ENCODE data around the gene ZRANB1.

Gene ZRANB1

GRCh38 chr10:125023862-125024496 is 82.1 kb downstream of the ZRANB1 start:
- DNase-seq, result no peak

GRCh38 chr10:125024497-125025234 is 82.7 kb downstream of the ZRANB1 start:
- no peak for DNase-seq

DNA sequence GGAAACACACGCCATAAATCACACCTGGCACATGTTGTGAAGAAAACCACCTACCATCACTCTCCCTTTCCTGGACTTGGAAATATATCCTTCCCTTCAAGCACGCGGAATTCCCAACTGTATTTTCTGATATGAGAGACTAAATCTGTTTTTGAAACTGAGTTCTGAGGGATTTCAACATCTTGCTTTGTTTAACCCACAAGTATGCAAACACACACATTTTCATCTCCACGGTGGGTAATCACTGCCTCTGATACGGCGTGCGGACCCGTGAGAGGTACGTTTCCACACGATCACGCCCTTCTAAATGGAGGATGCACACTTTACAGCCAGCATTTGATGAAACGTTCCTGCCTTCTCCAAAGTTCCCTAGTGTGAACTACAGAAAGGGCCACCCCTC is 83.4 kb downstream of the ZRANB1 start:
- no peak for DNase-seq

DNA sequence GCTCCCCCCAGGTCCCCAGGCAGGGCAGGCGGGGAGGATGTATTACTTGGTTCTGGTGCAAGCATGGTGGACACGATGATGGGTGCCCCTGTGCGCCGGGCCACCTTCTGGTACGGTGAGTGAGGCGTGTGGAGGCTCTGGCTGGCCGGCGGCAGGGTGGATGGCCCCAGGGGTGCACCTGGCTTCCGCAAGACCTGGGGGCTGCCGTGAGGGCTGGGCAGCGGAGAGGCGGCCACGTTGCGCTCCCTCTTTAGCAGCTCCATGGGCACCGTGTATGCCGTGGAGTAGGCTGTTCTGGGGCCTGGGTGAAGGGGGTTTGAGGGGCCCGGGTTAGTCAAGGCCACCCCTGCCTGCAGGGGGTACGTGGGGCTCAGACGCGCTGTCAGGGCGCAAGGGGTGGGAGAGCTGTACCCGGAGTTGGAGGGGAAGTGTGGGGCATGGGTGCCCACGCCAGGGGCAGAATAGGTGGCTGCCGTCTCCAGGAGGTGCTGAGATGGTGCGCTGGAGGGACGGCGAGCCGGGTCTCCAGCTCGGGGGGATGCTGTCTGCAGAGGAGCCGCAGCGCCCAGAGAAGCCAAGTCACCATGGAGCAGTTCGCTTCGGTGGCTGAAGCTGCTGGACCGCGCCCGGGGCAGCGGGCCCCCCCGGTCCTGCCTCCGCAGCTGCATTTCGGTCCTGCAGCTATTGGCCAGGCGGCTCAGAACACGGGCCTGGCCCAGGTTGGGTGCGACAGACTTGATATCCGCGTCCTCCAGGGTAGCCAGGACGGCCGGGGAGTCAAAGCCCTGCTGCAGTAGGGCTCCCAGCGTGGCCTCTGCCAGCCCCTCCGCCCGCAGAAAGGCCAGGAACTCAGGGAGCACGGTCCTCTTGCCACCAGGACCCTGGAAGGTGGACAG is 84.4 kb downstream of the ZRANB1 start:
- DNase-seq, result no peak

GRCh38 chr10:125026974-125027735 is 85.2 kb downstream of the ZRANB1 start:
- no peak for DNase-seq

DNA sequence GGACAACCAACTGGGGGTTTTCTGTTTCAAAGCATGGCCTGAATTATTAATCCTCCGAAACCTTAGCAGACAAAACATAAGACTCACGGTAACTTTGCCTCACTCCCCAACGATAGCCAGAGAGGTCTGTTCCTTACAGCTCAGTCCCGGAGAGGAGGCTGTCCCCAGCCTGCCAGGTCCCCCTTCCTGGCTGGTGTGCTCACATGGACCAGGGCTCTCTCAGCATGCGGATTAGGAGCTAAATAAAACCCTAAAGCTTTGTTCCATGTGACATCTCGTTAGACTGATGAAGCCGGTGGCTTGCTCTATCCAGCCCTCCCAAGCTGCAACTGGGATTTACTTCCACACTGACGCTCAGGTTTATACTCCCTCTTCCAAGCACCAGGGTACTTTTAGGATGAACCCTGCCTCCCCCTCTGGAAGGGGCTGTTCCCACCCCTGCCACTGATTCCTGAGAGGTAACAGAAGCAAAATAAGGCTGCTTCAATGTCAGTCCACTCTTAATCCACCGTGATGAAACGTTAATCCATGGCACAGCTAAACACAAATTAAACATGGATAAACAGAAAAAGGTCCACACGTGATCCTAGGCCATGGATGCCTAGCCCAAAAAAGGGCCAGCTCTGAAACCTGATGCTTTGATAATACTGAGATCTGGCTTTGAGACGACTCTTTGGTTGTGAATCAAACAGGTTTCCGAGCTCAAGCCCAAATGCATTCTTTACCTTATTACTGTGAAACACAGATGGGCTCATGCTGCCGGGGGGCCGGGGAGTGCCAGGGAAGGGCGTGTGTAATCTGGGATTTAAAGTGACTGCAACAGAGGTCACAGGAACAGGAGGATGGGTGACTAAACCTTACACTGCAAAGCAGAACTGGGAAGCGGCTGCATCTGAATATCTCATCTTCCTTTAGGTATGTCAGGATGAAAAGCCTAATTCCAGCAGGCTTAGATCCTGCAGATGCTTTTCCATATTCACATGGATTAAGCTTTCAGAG is 86.2 kb downstream of the ZRANB1 start:
- no peak for DNase-seq

- no peak for DNase-seq
Observed at GRCh38 chr10:125029584-125030242, 87.8 kb downstream of the ZRANB1 start.

DNA sequence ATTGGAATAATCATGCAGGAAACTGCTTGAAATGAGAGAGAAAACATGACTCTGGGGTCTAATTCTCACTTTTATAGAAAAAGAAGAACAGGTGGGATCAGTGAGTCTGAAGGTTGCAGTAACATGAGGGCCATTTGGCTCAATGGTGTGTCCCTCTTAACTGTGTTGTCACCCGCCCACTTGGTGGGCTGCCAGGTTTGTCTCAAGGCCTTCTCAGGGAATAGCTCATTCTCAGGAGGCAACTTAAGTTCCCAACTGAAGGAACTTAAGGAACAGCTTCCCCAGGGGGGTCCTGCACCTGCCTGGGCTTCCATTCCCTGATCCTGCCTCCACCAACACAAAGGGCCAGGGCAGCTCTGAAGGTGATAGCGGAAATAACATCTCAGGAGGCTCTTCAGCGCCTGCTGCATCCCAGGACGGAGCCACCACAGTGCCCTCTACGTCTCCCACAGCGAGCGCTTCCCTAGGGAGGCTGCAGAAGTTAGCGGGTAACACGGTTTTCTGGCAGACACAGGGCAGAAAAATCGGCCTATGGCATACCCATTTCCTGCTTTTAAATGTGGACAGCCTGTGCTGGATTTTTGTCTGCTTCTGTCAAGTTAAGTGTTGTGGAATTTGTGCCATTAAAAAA is 88.8 kb downstream of the ZRANB1 start:
- DNase-seq, result no peak

GRCh38 chr10:125032474-125033020 is 90.6 kb downstream of the ZRANB1 start:
- no peak for DNase-seq

GRCh38 chr10:125033146-125033924 is 91.4 kb downstream of the ZRANB1 start:
- DNase-seq, result no peak

- no peak for DNase-seq
Observed at GRCh38 chr10:125034675-125035074, 92.8 kb downstream of the ZRANB1 start.

- no peak for DNase-seq
Observed at GRCh38 chr10:125035136-125035535, 93.2 kb downstream of the ZRANB1 start.

DNA sequence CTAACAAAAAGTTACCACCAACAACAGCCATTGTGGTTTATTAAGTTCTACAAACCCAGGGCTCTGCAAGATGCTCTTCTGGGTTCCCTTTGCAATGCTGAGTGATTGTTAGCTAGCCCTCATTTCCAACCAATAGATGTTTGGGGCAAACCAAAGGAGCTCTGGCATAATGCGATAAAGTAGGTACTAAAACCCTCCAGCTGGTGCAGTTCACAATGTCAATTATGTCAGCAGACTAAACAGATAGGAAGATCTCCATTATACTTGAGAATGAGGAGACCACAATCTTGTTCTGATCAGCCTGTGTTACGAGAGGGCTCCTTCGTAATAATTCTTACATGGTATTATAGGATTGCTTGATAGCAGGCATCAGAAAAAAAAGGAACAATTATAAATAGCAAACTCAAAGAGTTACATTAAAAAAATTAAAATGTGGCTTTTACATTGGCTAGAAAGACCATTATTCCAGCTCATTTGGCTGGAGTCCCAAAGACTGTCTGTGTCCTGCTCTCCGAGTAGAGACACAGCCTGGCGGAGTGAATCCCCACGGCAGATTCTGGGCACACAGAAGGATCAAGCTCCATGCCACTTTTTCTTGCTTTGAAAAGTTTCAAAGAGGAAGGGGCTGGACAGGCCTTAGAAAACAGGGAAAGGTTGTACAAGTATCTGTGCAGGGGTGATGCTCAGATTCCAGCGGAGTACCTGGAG is 93.8 kb downstream of the ZRANB1 start:
- DNase-seq, result no peak

DNA sequence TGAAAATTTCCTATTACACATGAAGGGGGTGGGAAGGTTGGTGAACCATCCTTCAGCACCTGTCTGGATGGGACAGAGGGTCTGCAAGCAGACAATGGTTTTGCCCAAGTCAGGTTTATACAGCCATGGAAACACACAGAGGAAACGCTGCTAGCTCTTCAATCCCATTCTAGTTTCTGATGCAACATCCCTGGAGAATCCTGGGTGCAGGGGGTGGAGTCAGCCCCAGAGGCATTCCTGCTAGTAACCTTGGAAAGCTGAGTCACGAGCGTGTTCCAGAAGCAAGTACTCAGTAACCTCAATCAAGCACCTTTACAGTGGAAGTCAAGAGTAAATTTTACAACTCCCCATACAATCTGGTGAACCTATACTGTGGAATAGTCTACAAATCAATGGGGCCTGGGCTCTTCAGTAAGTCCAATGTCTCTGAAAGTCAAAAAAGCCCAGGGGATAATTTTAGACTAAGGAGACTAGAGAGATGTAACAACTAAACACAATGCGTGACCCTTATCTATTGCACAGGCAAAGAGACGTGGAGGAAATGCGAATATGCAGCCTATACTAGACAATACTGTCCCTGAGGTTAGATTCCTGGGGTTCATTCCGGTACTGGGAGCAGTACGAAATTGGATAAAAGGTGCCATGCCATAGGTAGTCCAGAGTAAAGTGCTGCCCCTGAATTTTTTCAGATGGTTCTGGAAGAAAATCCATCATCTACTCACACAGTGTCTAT is 95.4 kb downstream of the ZRANB1 start:
- no peak for DNase-seq
